HL-60 (cell line): ENCODE measurements around the gene ATG101.

Experiments
- DNase-seq, 2 experiments: peaks; one replicate each; pipeline ENCODE4 v3.0.0-alpha.2; 2010 to 2020; ENCODE audit warnings: low read depth in 1 of 2, low spot score in 1 of 2
- H3K27ac ChIP-seq: fragments of 250-450 bp; sonication (Bioruptor Pico); replicated peaks from 2 replicates; pipeline ENCODE4 v1.5.1; 2020; ENCODE audit warnings: mild to moderate bottlenecking, moderate library complexity
- H3K27me3 ChIP-seq: fragments of 250-450 bp; sonication (Bioruptor Pico); 2 replicates; pipeline ENCODE4 v1.5.1; 2021; ENCODE audit warnings: mild to moderate bottlenecking, moderate library complexity; ENCODE audit not compliant: insufficient read depth, poor library complexity, severe bottlenecking
- H3K4me3 ChIP-seq: replicated peaks from 2 replicates; pipeline ENCODE4 v1.5.1; 2011; ENCODE audit warnings: mild to moderate bottlenecking, control low read depth, low read length; ENCODE audit not compliant: insufficient read depth
- GABPA ChIP-seq: IDR thresholded peaks from 2 replicates; pipeline ENCODE4 v1.6.1; 2012; ENCODE audit warnings: low read depth
- POLR2AphosphoS5 ChIP-seq: IDR thresholded peaks from 2 replicates; pipeline ENCODE4 v1.6.1; 2012; ENCODE audit warnings: low read depth
- SPI1 ChIP-seq: IDR thresholded peaks from 2 replicates; pipeline ENCODE4 v1.6.1; 2012; ENCODE audit warnings: low read depth, mild to moderate bottlenecking, borderline replicate concordance
- TF ChIP-seq, protein P1 (sequence below): IDR thresholded peaks from one replicate; pipeline ENCODE4 v1.5.1; 2011; ENCODE audit warnings: low read length, control low read depth, inconsistent platforms; ENCODE audit not compliant: insufficient read depth
- TF ChIP-seq, protein P2 (sequence below): IDR thresholded peaks from 2 replicates; pipeline ENCODE4 v1.6.1; 2012; ENCODE audit warnings: low read depth; ENCODE audit not compliant: insufficient replicate concordance

ATG101 gene

DNA sequence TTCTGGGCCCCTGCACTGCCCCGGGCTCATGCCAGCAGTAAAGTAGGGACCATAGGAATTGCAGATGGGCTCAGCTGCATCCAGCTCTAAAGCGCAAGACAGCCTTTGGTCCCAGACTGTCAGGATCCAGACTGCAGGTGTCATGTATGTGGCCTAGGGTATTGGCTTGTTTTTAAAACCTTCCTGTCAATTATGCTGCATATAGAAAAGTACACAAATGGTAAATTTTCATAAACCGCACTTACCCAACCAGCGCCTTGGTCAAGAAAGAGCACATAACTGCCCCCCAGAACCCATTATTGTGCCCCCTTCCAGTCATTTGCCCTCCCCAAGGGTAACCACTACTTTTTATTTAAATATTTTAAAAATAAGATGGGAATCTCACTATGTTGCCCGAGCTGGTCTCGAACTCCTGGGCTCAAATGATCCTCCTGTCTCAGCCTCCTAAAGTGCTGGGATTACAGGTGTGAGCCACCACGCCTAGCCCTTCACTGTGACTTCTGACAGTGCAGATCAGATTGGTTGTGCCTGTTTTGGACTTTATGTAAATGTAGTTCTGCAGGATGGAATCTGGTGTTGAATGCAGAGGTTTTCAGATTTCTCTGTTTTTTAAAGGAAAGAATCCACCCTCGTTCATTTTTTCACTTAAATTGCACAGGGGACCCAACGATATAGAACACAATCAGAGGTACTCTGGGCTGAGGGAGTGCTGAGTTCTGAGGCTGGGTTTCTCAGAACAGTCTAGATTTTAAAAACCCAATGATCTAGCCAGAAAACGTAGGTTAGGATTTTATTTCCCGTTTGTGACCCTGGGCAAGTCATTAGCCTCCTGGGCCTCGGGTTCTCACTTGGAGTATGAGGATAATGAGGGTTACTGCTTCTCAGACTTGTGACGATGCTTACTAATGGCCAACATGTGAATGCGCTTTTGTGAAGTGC is 11.9 kb upstream of the ATG101 start:
- Histone ChIP-seq H3K4me3 (no peak overlapping the region), H3K27ac (no peak overlapping the region), H3K27me3 (no peaks in the 10 kb centered on the region)
- DNase-seq = no peak
- TF ChIP-seq SPI1 (no peak), GABPA (no peak), POLR2AphosphoS5 (no peak)
- TF ChIP-seq, protein P1, sequence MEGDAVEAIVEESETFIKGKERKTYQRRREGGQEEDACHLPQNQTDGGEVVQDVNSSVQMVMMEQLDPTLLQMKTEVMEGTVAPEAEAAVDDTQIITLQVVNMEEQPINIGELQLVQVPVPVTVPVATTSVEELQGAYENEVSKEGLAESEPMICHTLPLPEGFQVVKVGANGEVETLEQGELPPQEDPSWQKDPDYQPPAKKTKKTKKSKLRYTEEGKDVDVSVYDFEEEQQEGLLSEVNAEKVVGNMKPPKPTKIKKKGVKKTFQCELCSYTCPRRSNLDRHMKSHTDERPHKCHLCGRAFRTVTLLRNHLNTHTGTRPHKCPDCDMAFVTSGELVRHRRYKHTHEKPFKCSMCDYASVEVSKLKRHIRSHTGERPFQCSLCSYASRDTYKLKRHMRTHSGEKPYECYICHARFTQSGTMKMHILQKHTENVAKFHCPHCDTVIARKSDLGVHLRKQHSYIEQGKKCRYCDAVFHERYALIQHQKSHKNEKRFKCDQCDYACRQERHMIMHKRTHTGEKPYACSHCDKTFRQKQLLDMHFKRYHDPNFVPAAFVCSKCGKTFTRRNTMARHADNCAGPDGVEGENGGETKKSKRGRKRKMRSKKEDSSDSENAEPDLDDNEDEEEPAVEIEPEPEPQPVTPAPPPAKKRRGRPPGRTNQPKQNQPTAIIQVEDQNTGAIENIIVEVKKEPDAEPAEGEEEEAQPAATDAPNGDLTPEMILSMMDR = no peak
- TF ChIP-seq, protein P2, sequence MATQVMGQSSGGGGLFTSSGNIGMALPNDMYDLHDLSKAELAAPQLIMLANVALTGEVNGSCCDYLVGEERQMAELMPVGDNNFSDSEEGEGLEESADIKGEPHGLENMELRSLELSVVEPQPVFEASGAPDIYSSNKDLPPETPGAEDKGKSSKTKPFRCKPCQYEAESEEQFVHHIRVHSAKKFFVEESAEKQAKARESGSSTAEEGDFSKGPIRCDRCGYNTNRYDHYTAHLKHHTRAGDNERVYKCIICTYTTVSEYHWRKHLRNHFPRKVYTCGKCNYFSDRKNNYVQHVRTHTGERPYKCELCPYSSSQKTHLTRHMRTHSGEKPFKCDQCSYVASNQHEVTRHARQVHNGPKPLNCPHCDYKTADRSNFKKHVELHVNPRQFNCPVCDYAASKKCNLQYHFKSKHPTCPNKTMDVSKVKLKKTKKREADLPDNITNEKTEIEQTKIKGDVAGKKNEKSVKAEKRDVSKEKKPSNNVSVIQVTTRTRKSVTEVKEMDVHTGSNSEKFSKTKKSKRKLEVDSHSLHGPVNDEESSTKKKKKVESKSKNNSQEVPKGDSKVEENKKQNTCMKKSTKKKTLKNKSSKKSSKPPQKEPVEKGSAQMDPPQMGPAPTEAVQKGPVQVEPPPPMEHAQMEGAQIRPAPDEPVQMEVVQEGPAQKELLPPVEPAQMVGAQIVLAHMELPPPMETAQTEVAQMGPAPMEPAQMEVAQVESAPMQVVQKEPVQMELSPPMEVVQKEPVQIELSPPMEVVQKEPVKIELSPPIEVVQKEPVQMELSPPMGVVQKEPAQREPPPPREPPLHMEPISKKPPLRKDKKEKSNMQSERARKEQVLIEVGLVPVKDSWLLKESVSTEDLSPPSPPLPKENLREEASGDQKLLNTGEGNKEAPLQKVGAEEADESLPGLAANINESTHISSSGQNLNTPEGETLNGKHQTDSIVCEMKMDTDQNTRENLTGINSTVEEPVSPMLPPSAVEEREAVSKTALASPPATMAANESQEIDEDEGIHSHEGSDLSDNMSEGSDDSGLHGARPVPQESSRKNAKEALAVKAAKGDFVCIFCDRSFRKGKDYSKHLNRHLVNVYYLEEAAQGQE = no peak

DNA sequence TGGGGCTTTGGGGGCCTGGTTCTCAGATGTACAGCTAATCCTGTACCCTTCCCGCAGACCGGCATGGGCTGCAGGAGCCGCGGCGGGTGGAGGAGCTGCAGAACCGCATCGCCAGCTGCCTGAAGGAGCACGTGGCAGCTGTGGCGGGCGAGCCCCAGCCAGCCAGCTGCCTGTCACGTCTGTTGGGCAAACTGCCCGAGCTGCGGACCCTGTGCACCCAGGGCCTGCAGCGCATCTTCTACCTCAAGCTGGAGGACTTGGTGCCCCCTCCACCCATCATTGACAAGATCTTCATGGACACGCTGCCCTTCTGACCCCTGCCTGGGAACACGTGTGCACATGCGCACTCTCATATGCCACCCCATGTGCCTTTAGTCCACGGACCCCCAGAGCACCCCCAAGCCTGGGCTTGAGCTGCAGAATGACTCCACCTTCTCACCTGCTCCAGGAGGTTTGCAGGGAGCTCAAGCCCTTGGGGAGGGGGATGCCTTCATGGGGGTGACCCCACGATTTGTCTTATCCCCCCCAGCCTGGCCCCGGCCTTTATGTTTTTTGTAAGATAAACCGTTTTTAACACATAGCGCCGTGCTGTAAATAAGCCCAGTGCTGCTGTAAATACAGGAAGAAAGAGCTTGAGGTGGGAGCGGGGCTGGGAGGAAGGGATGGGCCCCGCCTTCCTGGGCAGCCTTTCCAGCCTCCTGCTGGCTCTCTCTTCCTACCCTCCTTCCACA is 11.0 kb upstream of the ATG101 start:
- no peak for DNase-seq
- H3K27ac ChIP-seq = no peak overlapping the region
- H3K27me3 ChIP-seq = no peaks in the 10 kb centered on the region
- H3K4me3 ChIP-seq = no peak overlapping the region
- TF ChIP-seq, protein P2 = no peak
- TF ChIP-seq GABPA (no peak), SPI1 (no peak), POLR2AphosphoS5 (no peak)
- TF ChIP-seq, protein P1 = no peak

DNA sequence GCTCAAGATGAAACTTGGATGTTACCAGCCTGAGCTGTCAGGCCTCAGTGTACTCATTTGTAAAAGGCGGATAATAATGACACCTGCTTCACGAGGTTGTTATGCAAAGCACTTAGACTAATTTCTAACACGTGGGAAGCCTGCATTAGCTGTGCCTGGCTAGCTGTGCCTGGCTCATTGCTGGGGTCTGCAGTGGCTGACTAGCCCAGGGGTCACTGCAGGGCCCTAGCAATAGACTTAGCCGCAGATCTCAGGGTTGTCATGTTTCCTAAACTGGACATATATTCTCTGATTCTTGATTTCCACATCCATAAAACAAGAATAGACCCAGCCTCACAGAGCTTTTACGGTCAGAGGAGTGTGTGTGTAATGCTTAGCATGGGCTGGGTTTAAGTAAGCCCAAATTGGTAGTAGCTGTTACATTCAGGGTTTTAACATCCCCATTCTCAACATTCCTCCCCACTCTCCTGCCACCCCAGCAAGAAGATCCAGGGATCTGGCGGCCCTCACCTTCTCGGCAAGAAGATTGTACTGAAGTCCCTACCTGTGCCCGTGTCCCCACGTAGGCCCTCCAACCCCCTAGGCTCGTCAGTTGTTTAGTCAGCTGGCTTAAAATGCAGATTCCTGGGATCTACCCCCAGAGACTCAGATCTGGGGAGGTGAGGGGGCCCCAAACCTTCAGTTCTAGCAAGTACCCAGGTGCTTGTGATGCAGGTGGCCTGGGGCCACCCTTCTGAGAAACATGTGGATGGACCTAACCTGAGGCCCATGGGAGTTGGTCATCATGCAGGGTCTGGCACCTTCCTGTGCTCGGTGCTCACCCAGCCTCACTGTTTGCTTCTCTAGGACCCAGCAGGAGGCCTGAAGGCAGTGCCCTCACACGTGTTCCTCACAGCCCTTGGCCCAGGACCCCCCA is 9.9 kb upstream of the ATG101 start:
- Histone ChIP-seq H3K27me3 (no peaks in the 10 kb centered on the region), H3K27ac (no peak overlapping the region), H3K4me3 (no peak overlapping the region)
- TF ChIP-seq, protein P1 = no peak
- TF ChIP-seq POLR2AphosphoS5 (no peak), SPI1 (no peak), GABPA (no peak)
- TF ChIP-seq, protein P2 = no peak
- DNase-seq = no peak
